ENCODE data around the gene PLP2.

GRCh38 chrX:49133759-49134158 is 37.9 kb upstream of the PLP2 start:
- TF ChIP-seq CTCF (conservative IDR thresholded peaks at IDR 0.05; ENCODE audit: low read length) (no peak), EZH2phosphoT487 (IDR thresholded peaks at IDR 0.05; ENCODE audit: borderline replicate concordance) (no peak)

All from Loucy (cell line).